Right cardiac atrium (tissue), 5 donors: ENCODE results near the gene SLC35G2. TPM values are rescaled to one million over a fixed set of nuclear protein-coding genes. Genes with fewer than 3 reads are reported as not detected.
"Not testable (repeated sequence)": the region's sequence is repeated elsewhere in the genome, so short reads cannot be mapped to it uniquely, and the experiment has no call there.

ENCODE experiments used
- ATAC-seq, 2 donors: fragments of 200-7000 bp; cut with Tn5 transposase; one replicate each; pipeline versions ENCODE4 v1.8.0 to v1.9.1; 2020; ENCODE audit warnings: moderate library complexity in 2 of 2, mild to moderate bottlenecking in 1 of 2
- DNase-seq, 3 donors: peaks; one replicate each; pipeline ENCODE4 v3.0.0-alpha.2; 2020
- H3K27ac ChIP-seq: one replicate; pipeline ENCODE4 v1.5.1; 2013; ENCODE audit warnings: mild to moderate bottlenecking, low read length, control low read depth, moderate library complexity
- H3K27me3 ChIP-seq: one replicate; pipeline ENCODE4 v1.6.1; 2013; ENCODE audit not compliant: control insufficient read depth, insufficient read depth
- H3K4me1 ChIP-seq: one replicate; pipeline ENCODE4 v1.6.1; 2013; ENCODE audit warnings: low read length; ENCODE audit not compliant: control insufficient read depth, insufficient read depth
- H3K4me3 ChIP-seq: one replicate; pipeline ENCODE4 v1.5.1; 2013; ENCODE audit warnings: low read length, control low read depth
- H3K9me3 ChIP-seq: one replicate; pipeline ENCODE4 v1.6.1; 2013; ENCODE audit warnings: low read length; ENCODE audit not compliant: control insufficient read depth
- WGBS: extraction: QIAGEN DNeasy Blood & Tissue Kit; methylation state at CpG from one replicate; pipeline ENCODE4 v1.1.7; 2013; 5-methylcytosine and 5-hydroxymethylcytosine counted together
- intact Hi-C, 4 donors: fragments of 100-400 bp; cut with DNase I; formaldehyde crosslinking; loops; one replicate each; pipeline versions ENCODE4 v1.11.0 to v1.14.0; 2022 to 2023
- polyA plus RNA-seq: library from polyadenylated mRNA; stranded (reverse); fragments of 200-250 nt; gene quantifications from one replicate; pipeline ENCODE4 v1.2.3, GENCODE V29; 2013
- total RNA-seq, 4 donors: library from RNA; stranded (reverse); fragmentation: NEBNext Ultra II Directional; extraction: Animal tissue kit (Norgen Biotek cat#: 25700); gene quantifications; one replicate each; pipeline ENCODE4 v1.2.1, GENCODE V29; 2021
- donor health status: healthy with polysubstance abuse.
- donor health status: DM: no; HTN: yes; CAD: no.
- donor health status: DM: no; HTN: no; CAD: no.
- donor health status: DM: no; HTN: yes; CAD: no; lungs with severe emphysema.
- donor health status: DM: yes; HTN: yes; CAD: no.

SLC35G2 gene
- total and polyA plus RNA-seq, 5 donors, result 4.3 to 6.5 (median 5.2) TPM

DNA sequence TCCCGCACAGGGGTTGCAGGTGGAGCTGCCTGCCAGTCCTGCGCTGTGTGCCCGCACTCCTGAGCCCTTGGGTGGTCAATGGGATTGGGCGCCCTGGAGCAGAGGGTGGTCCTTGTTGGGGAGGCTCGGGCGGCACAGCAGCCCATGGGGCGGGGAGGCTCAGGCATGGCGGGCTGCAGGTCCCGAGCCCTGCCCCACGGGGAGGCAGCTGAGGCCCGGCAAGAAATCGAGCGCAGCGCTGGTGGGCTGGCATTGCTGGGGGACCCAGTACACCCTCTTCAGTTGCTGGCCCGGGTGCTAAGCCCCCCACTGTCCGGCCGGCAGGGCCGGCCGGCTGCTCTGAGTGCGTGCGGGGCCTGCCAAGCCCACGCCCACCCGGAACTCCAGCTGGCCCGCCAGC lies 71.0 kb downstream of the SLC35G2 start:
- Histone ChIP-seq H3K9me3 (no peaks in the 10 kb centered on the region), H3K27ac (no peak overlapping the region), H3K4me3 (no peak overlapping the region), H3K27me3 (no peaks in the 10 kb centered on the region), H3K4me1 (peaks cover 6% of the 10 kb centered on the region)
- DNase-seq, result no peak
- intact Hi-C loops, result no loop called here
- ATAC-seq, result no peak
- 86% methylated on average over 24 of the region's 24 CpGs for WGBS

DNA sequence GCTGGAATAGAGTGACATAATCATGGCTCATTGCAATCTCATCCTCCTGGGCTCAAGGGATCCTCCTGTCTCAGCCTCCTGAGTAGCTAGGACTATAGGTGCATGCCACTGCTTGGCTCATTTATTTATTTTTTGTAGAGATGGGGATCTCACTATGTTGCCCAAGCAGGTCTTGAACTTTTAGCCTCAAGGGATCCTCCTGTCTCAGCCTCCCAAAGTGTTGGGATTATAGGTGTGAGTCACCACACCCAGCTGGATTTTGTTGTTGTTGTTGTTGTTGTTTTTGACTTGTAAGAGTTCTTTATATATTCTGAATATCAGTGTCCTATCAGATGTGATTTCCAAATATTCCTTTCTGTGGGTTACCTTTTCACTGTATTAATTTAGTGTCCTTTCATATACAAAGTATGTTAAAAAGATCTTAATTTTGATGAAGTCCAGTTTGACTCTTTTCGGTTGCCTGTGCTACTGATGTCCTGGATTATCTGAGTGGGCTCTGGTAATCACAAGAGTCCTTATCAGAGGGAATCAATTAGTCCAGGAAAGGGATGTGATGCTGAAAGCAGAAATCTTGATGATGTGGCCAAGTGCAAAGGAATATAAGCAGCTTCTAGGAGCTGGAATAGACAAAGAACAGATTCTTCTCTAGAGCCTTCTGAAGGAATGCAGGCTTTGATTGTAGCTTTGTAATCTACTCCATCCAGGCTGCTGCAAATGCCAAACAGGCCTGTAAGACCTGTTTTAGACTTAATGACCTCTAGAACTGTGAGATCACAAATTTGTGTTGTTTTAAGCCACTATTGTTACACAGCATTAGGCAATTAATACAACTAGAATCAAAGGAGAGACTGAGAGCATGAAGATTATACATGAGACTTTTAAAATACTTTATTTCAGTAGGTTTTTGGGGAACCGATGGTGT lies 73.3 kb downstream of the SLC35G2 start:
- Histone ChIP-seq H3K4me3 (no peak overlapping the region), H3K9me3 (no peaks in the 10 kb centered on the region), H3K4me1 (peaks cover 6% of the 10 kb centered on the region), H3K27ac (no peak overlapping the region), H3K27me3 (no peaks in the 10 kb centered on the region)
- intact Hi-C loops, result no loop called here
- DNase-seq, result no peak
- no peak for ATAC-seq
- WGBS, result 50% methylated on average over 2 of the region's 2 CpGs

DNA sequence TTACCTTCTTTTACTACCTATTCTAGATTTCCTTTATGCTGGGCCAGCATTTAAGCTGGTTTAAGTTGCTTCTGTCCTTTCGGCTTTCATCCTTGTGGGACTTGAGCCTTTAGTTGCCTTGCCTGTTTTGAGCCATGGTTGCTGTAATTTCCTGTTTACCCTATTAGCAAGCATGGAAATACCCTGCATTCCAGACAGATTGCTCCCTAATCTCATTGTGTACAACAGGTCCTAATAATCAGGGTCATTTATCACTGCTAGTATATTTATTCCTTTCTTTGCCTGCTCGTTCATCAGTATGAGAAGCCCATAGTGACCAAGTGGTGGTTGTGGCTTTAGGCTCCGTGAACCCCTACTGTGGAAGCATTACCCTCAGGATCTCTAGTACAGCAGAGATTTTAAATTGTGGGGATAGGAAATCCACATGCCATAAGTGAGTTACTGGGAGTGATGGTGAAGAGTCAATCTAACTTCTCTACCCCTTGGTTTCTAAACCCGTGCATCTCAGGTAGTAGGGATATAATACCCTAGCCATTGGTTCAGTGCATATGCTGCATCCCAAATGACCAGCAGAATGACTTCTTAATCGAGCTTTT lies 75.0 kb downstream of the SLC35G2 start:
- peak; percentile 22 to 51 for ATAC-seq
- intact Hi-C loops, result no loop called here
- H3K9me3 ChIP-seq, result no peaks in the 10 kb centered on the region
- no peak overlapping the region for H3K4me3 ChIP-seq
- DNase-seq, result no peak
- peaks cover 6% of the 10 kb centered on the region for H3K4me1 ChIP-seq
- H3K27me3 ChIP-seq, result no peaks in the 10 kb centered on the region
- H3K27ac ChIP-seq, result peak overlapping the region; percentile 3
- 54% methylated on average over 5 of the region's 5 CpGs for WGBS

DNA sequence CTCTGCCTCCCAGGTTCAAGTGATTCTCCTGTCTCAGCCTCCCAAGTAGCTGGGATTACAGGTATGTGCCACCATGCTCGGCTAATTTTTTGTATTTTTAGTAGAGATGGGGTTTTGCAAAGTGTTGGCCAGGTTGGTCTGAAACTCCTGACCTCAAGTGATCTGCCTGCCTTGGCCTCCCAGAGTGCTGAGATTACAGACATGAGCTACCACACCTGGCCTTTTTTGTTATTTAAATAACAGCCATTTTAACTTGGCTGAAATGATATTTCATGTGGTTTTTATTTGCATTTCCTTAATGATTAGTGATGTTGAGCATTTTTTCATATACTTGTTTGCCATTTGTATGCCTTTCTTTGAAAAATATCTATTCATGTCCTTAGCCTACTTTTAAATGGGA lies 78.2 kb downstream of the SLC35G2 start:
- DNase-seq, intact Hi-C loops: not testable (repeated sequence)

DNA sequence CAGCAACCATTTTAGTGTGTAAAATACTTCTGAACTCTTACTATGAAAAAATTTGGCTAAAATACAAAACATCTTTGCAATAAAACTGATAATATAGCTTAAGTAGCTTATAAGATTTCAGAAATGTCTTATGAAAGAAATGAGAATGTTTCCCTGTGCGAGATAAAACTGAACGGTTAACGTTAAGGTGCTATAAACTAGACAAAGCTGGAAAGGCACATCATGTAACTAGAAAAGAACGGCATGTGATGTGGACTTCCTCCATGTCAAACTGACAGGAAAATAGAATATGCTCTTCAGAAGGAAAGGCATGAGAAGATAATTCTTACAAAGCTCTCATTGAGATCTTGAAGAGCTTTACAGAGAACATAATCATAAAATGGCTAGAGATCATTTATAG lies 79.6 kb downstream of the SLC35G2 start:
- H3K4me1 ChIP-seq, result peaks cover 8% of the 10 kb centered on the region

More for the DNA sequence above, 78.2 kb downstream of the SLC35G2 start:
- not testable (repeated sequence) for H3K4me3 ChIP-seq, H3K9me3 ChIP-seq, ATAC-seq, H3K4me1 ChIP-seq, H3K27me3 ChIP-seq, H3K27ac ChIP-seq
- WGBS, result 84% methylated on average over 1 of the region's 1 CpG

DNA sequence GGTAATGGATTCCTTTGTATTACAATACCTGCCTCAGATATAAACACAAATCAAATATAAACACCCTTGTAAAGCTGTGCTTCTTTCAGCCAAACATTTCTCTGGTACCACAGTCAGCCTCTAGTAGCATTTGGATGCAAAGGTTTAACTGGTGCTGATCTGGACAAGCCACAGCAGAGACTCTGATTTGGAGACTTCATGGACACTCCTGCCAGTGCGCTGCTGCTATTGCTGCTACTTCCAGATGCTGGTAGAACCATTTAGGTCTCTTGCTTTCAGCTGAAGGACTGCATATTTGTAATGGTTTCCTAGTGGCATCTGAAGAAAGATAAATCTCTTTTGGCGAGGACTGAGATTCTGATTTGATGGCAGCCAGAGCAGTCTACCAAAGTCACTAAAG lies 80.0 kb downstream of the SLC35G2 start:
- no peak for DNase-seq
- ATAC-seq, result no peak
- H3K27ac ChIP-seq, result peak overlapping the region; percentile 17
- no peaks in the 10 kb centered on the region for H3K27me3 ChIP-seq
- peaks cover 6% of the 10 kb centered on the region for H3K4me1 ChIP-seq
- intact Hi-C loops, result no loop called here
- H3K4me3 ChIP-seq, result no peak overlapping the region
- H3K9me3 ChIP-seq, result no peaks in the 10 kb centered on the region
- 82% methylated on average over 2 of the region's 2 CpGs for WGBS

More for the DNA sequence above, 79.6 kb downstream of the SLC35G2 start:
- no peak overlapping the region for H3K27ac ChIP-seq
- H3K4me3 ChIP-seq, result no peak overlapping the region
- intact Hi-C loops, result no loop called here
- DNase-seq (no peak), ATAC-seq (no peak)
- WGBS, result 36% methylated on average over 4 of the region's 4 CpGs
- H3K27me3 ChIP-seq, result no peaks in the 10 kb centered on the region
- no peaks in the 10 kb centered on the region for H3K9me3 ChIP-seq

DNA sequence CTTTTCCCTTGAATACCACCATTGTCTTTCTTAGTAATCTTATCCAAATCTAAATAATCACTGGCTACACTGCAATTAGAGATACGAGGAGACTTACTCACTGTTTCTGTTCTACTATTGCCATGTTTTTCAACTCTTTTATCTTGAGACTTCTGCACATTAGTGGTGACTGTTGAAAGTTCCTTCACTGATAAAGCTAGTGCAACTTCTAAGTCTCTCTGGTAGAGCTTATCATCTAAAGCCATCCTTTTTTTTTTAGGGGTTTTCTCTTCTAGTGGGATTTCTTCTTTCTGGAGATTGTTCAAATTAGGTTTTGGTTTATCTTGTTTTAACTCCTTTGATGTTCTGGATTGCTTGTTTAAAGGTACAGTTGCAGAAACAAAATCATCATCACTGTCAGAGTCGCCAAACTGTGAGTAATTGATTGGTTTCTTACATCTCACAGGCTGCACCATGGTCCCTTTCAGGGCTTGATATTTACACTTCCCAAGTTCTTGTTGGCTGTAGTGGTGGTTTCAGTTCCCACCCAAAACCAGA lies 80.8 kb downstream of the SLC35G2 start:
- Histone ChIP-seq H3K27me3 (no peaks in the 10 kb centered on the region), H3K9me3 (no peaks in the 10 kb centered on the region), H3K4me3 (no peak overlapping the region), H3K4me1 (peaks cover 1% of the 10 kb centered on the region), H3K27ac (no peak overlapping the region)
- DNase-seq (no peak), ATAC-seq (no peak)
- 64% methylated on average over 2 of the region's 2 CpGs for WGBS
- intact Hi-C loops, result no loop called here

DNA sequence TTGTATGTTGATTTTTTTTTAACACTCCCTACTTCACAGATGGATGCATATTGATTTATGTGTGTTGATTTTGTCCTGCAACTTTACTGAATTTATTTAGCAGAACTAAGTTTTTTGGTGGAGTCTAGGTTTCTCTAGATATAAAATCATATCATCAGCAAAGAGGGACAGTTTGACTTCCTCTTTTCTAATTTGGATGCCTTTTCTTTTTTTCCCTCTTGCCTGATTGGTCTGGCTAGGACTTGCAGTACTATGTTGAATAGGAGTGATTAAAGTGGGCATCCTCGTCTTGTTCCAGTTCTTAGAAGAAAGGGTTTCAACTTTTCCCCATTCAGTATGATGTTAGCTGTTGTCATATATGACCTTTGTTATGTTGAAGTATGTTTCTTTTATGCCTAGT lies 81.8 kb downstream of the SLC35G2 start:
- intact Hi-C loops, H3K27me3 ChIP-seq, H3K4me1 ChIP-seq, H3K4me3 ChIP-seq, DNase-seq, H3K9me3 ChIP-seq, ATAC-seq, H3K27ac ChIP-seq: not testable (repeated sequence)
- WGBS, result 82% methylated on average over 1 of the region's 1 CpG

DNA sequence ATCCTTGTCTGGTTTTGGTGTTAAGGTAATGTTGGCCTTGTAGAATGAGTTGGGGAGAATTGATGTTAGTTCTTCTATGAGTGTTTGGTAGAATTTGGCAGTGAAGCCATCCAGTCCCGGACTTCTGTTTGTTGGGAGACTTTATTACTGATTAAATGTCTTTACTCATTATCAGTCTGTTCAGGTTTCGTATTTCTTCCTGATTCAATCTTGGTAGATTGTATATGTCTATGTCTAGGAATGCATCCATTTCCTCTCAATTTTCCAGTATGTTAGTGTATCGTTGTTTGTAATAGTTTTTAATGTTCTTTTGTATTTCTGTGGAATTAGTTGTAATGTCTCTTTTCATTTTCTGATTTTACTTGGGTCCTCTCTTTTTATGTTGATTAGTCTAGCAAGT lies 82.5 kb downstream of the SLC35G2 start:
- H3K4me3 ChIP-seq, result no peak overlapping the region
- no peak overlapping the region for H3K27ac ChIP-seq
- no peaks in the 10 kb centered on the region for H3K9me3 ChIP-seq
- H3K27me3 ChIP-seq, result no peaks in the 10 kb centered on the region
- peaks cover 4% of the 10 kb centered on the region for H3K4me1 ChIP-seq
- ATAC-seq (no peak), DNase-seq (no peak)
- 85% methylated on average over 3 of the region's 3 CpGs for WGBS
- intact Hi-C loops, result no loop called here

DNA sequence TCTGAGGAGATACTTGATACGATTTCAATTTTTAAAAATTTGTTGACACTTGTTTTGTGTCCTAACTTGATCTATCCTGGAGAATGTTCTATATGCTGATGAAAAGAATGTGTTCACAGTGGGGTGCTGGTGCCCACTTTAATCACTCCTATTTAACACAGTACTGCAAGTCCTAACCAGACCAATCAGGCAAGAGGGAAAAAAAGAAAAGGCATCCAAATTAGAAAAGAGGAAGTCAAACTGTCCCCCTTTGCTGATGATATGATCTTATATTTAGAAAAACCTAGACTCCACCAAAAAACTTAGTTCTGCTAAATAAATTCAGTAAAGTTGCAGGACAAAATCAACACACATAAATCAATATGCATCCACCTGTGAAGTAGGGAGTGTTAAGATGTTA lies 83.6 kb downstream of the SLC35G2 start:
- DNase-seq, H3K9me3 ChIP-seq, H3K4me3 ChIP-seq, H3K27me3 ChIP-seq, intact Hi-C loops, ATAC-seq, H3K27ac ChIP-seq: not testable (repeated sequence)
- WGBS, result 89% methylated on average over 1 of the region's 1 CpG
- peaks cover 14% of the 10 kb centered on the region for H3K4me1 ChIP-seq

DNA sequence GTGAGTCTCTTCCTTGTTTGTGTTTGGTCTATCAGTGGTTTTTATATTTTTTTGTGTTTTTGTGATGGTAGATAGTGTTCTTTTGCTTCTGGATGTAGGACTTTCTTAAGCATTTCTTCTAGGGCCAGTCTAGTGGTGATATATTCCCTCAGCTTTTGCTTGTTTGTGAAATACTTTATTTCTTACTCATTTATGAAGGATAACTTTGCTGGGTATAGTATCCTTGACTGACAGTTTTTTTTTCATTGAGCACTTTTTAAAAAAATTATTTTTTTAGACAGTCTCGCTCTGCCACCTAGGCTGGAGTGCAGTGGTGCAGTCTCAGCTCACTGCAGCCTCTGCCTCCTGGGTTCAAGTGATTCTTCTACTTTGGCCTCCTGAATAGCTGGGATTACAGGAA lies 85.0 kb downstream of the SLC35G2 start:
- no peak for ATAC-seq
- Histone ChIP-seq H3K4me1 (peaks cover 15% of the 10 kb centered on the region), H3K4me3 (no peak overlapping the region), H3K27ac (no peak overlapping the region), H3K9me3 (no peaks in the 10 kb centered on the region), H3K27me3 (no peaks in the 10 kb centered on the region)
- intact Hi-C loops, result no loop called here
- no peak for DNase-seq
- 0% methylated on average over 1 of the region's 1 CpG for WGBS
